ENCODE data around the gene HYAL1.

Gene HYAL1

DNA sequence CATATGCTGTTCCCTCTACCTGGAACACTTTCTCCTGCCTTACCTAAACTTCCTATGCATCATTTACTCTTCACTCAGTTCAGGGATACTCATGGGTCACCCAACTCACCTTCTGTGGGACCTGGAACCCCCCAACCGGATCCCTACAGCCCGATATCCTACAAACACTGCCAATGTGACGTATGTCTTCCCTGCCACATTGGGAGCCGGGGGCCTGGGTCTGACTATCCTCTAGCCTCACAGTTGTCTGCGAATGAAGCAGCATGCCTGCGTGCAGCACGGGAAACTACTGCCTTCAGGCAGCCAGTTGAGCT lies 46.8 kb upstream of the HYAL1 start:
- peaks cover 24% of the 10 kb centered on the region for H3K79me2 ChIP-seq
- no peaks in the 10 kb centered on the region for H3K36me3 ChIP-seq (ENCODE audit: control insufficient read depth, insufficient read depth, low read length)
- peak overlapping the region; percentile 94 for H3K27ac ChIP-seq
- peak overlapping the region; percentile 86 for H3K4me3 ChIP-seq (ENCODE audit: low read depth, low read length)
- TF ChIP-seq, protein P1, sequence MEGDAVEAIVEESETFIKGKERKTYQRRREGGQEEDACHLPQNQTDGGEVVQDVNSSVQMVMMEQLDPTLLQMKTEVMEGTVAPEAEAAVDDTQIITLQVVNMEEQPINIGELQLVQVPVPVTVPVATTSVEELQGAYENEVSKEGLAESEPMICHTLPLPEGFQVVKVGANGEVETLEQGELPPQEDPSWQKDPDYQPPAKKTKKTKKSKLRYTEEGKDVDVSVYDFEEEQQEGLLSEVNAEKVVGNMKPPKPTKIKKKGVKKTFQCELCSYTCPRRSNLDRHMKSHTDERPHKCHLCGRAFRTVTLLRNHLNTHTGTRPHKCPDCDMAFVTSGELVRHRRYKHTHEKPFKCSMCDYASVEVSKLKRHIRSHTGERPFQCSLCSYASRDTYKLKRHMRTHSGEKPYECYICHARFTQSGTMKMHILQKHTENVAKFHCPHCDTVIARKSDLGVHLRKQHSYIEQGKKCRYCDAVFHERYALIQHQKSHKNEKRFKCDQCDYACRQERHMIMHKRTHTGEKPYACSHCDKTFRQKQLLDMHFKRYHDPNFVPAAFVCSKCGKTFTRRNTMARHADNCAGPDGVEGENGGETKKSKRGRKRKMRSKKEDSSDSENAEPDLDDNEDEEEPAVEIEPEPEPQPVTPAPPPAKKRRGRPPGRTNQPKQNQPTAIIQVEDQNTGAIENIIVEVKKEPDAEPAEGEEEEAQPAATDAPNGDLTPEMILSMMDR (IDR thresholded peaks at IDR 0.05) = no peak
- peak overlapping the region; percentile 82 for H3K9ac ChIP-seq
- H3K4me1 ChIP-seq = peaks cover 27% of the 10 kb centered on the region
- H3K27me3 ChIP-seq (ENCODE audit: control insufficient read depth, insufficient read depth, low read length) = no peaks in the 10 kb centered on the region
- no peaks in the 10 kb centered on the region for H3K9me3 ChIP-seq (ENCODE audit: control insufficient read depth, low read length)
- peak overlapping the region; percentile 91 for H2AFZ ChIP-seq
- peak overlapping the region; percentile 88 for H3K4me2 ChIP-seq (ENCODE audit: low read length)

DNA sequence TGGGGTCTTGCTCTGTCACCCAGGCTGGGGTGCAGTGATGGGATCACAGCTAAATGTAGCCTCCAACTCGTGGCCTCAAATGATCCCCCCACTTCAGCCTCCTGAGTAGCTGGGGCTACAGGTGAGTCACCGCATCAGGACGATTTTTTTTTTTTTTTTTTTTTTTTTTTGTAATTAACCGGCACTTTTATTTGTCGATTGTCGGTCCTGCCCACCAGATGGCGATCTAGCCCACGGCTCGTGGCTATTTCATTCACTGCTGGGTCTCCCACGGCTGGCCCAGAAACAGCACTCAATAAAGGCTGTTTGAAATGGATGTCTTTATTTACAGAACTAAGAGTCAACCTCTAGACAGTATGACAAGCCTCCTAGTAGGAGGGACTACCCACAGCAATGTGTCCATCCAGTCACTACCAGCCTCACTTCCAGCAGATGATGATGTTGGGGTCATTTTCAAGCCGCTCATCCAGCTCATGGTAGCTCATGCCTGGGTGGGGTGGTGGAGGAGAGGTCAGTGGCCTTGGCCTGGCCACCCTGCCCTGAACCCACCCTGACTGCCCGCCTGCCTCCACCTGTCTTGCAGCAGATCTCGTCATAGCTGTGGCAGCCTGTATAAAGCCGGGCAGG lies 43.9 kb upstream of the HYAL1 start:
- no peaks in the 10 kb centered on the region for H3K36me3 ChIP-seq (ENCODE audit: control insufficient read depth, insufficient read depth, low read length)
- H3K27ac ChIP-seq = no peak overlapping the region
- peaks cover 41% of the 10 kb centered on the region for H3K4me1 ChIP-seq
- peaks cover 21% of the 10 kb centered on the region for H3K79me2 ChIP-seq
- no peaks in the 10 kb centered on the region for H3K9me3 ChIP-seq (ENCODE audit: control insufficient read depth, low read length)
- TF ChIP-seq, protein P1 (IDR thresholded peaks at IDR 0.05) = peak; percentile 65
- no peak overlapping the region for H3K9ac ChIP-seq
- H2AFZ ChIP-seq = no peak overlapping the region
- no peaks in the 10 kb centered on the region for H3K27me3 ChIP-seq (ENCODE audit: control insufficient read depth, insufficient read depth, low read length)
- no peak overlapping the region for H3K4me2 ChIP-seq (ENCODE audit: low read length)
- no peak overlapping the region for H3K4me3 ChIP-seq (ENCODE audit: low read depth, low read length)

DNA sequence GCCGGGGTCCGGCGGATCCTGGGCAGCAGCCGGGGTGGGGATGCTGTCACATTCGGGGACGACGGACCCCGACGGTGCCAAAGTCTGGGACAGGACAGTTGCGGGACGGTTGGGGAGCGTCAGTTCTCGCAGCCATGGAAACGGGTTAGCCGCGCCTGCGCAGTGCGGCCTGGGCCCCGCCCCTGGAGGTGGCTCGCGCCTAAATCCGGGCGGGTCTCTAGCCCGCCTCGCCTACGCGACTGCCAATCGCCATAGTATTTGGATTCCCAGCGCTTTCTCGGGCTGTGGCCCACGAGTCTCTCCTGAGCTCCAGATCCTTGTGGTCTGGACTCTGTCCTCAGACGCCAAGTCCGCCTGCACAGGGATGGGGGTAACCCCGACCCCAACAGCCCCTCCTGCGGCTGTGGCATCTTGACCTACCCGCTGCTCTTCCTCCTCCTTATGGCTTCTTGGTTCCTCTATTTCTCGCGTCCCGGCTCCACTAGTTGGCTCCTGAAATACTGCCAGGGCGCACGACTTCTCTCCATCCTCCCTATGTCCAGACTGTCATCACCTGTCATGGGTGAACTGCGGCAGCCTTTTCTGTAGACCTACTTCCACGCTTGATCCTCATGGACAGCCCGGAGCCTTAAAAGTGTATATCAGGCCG lies 42.3 kb upstream of the HYAL1 start, which contains the start of gene ZMYND10:
ZMYND10 (minus strand) TSS at position 147 of the 649 bp plus-strand sequence. CDS start 153 bp downstream, outside the sequence.
- no peak within 1 kb of the TSS for H3K27ac ChIP-seq
- TF ChIP-seq, protein P1 (IDR thresholded peaks at IDR 0.05) = no peak
- no peaks in the 10 kb centered on the region for H3K9me3 ChIP-seq (ENCODE audit: control insufficient read depth, low read length)
- peaks cover 33% of the 10 kb centered on the region for H3K4me1 ChIP-seq
- peak within 1 kb of the TSS; percentile 98 for H3K4me2 ChIP-seq (ENCODE audit: low read length)
- H3K4me3 ChIP-seq (ENCODE audit: low read depth, low read length) = peak within 1 kb of the TSS; percentile 64
- peak within 1 kb of the TSS; percentile 92 for H2AFZ ChIP-seq
- H3K27me3 ChIP-seq (ENCODE audit: control insufficient read depth, insufficient read depth, low read length) = no peaks in the 10 kb centered on the region
- H3K9ac ChIP-seq = no peak within 1 kb of the TSS
- peaks cover 11% of the 10 kb centered on the region for H3K79me2 ChIP-seq
- H3K36me3 ChIP-seq (ENCODE audit: control insufficient read depth, insufficient read depth, low read length) = no peaks in the 10 kb centered on the region

DNA sequence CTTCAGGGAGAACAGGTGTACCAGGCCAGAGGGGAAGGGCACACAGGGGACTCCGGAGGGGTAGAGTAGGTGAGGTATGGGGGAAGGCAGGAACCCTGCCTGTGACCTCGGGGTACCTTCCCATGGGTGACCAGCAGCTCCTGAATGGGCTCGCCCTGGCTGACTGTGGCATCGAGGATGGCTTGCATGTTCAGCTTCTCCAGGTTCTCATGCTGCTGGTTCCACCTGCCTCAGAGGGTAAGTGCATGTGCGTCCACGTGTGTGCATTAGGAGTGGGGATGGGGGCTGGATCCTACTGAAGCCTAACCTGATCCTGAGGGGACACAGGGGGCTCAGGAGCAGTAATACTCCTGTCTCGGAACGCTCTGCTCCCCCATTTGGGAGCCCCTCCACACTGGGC lies 41.6 kb upstream of the HYAL1 start:
- peaks cover 31% of the 10 kb centered on the region for H3K4me1 ChIP-seq
- no peak overlapping the region for H3K9ac ChIP-seq
- no peaks in the 10 kb centered on the region for H3K36me3 ChIP-seq (ENCODE audit: control insufficient read depth, insufficient read depth, low read length)
- H3K9me3 ChIP-seq (ENCODE audit: control insufficient read depth, low read length) = no peaks in the 10 kb centered on the region
- no peak overlapping the region for H3K27ac ChIP-seq
- H3K27me3 ChIP-seq (ENCODE audit: control insufficient read depth, insufficient read depth, low read length) = no peaks in the 10 kb centered on the region
- peaks cover 9% of the 10 kb centered on the region for H3K79me2 ChIP-seq
- H3K4me3 ChIP-seq (ENCODE audit: low read depth, low read length) = peak overlapping the region; percentile 64
- TF ChIP-seq, protein P1 (IDR thresholded peaks at IDR 0.05) = no peak
- H3K4me2 ChIP-seq (ENCODE audit: low read length) = peak overlapping the region; percentile 98
- H2AFZ ChIP-seq = peak overlapping the region; percentile 92

Measured in parathyroid adenoma (tissue), 2 donors.